CD14-positive monocyte (primary cell): Measurements from ENCODE around the gene C19orf25. TPM values are rescaled to one million over a fixed set of nuclear protein-coding genes. Genes with fewer than 3 reads are reported as not detected.
A peak's percentile ranks its signal among the peaks of the same experiment; 100 is the strongest.

Experiments
- DNase-seq, 3 donors: peaks; one replicate each; pipeline ENCODE4 v3.0.0-alpha.2; 2011 to 2022
- H2AFZ ChIP-seq: 2 replicates; pipeline ENCODE4 v1.6.0; 2012; ENCODE audit warnings: mild to moderate bottlenecking, low read depth, low read length, inconsistent platforms; ENCODE audit not compliant: insufficient read depth, poor library complexity, severe bottlenecking
- H3K27ac ChIP-seq, 2 donors: 1 replicate in 1 of 2; 2 replicates in 1 of 2; pipeline ENCODE4 v1.5.1; 2012 to 2013; ENCODE audit warnings: low read length in 2 of 2, control low read depth in 1 of 2, inconsistent platforms in 1 of 2, low read depth in 1 of 2, mild to moderate bottlenecking in 1 of 2
- H3K27me3 ChIP-seq, 2 donors: one replicate each; pipeline versions ENCODE4 v1.6.0 to v1.6.1; 2011 to 2013; ENCODE audit warnings: low read length in 2 of 2; ENCODE audit not compliant: control insufficient read depth in 2 of 2, insufficient read depth in 2 of 2
- H3K36me3 ChIP-seq, 2 donors: replicated peaks in 1 of 2; 1 replicate in 1 of 2; 2 replicates in 1 of 2; pipeline versions ENCODE4 v1.5.1 to v1.6.1; 2012 to 2013; ENCODE audit warnings: low read length in 2 of 2, control low read depth in 1 of 2, inconsistent platforms in 1 of 2, mild to moderate bottlenecking in 1 of 2; ENCODE audit not compliant: insufficient read depth in 2 of 2, control insufficient read depth in 1 of 2
- H3K4me1 ChIP-seq, 2 donors: 1 replicate in 1 of 2; 2 replicates in 1 of 2; pipeline versions ENCODE4 v1.5.1 to v1.6.1; 2012 to 2013; ENCODE audit warnings: low read length in 2 of 2, control low read depth in 1 of 2, inconsistent platforms in 1 of 2, mild to moderate bottlenecking in 1 of 2, moderate library complexity in 1 of 2; ENCODE audit not compliant: insufficient read depth in 2 of 2, control insufficient read depth in 1 of 2
- H3K4me2 ChIP-seq: replicated peaks from 2 replicates; pipeline ENCODE3; 2012; ENCODE audit warnings: low read length, moderate library complexity, mild to moderate bottlenecking; ENCODE audit not compliant: poor library complexity, severe bottlenecking; ENCODE audit errors: extremely low read depth
- H3K4me3 ChIP-seq, 3 experiments: fragments of 200-600 bp in 1 of 3; sonication (generic) in 1 of 3; replicated peaks in 1 of 3; 1 replicate in 2 of 3; 2 replicates in 1 of 3; pipeline ENCODE4 v1.5.1; 2011 to 2013; ENCODE audit warnings: low read length in 3 of 3, mild to moderate bottlenecking in 3 of 3, control low read depth in 2 of 3, low read depth in 2 of 3, inconsistent platforms in 1 of 3, moderate library complexity in 1 of 3
- H3K79me2 ChIP-seq: 2 replicates; pipeline ENCODE4 v1.6.0; 2012; ENCODE audit warnings: mild to moderate bottlenecking, control low read depth, inconsistent platforms, low read length, moderate library complexity; ENCODE audit not compliant: insufficient read depth
- H3K9ac ChIP-seq: 2 replicates; pipeline ENCODE4 v1.6.0; 2017; ENCODE audit warnings: low read length, mild to moderate bottlenecking; ENCODE audit not compliant: insufficient read depth, poor library complexity, severe bottlenecking
- H3K9me3 ChIP-seq, 2 donors: replicated peaks in 1 of 2; 1 replicate in 1 of 2; 2 replicates in 1 of 2; pipeline versions ENCODE4 v1.5.1 to v1.6.1; 2012 to 2013; ENCODE audit warnings: low read length in 2 of 2, control low read depth in 1 of 2; ENCODE audit not compliant: control insufficient read depth in 1 of 2, insufficient read depth in 1 of 2
- H4K20me1 ChIP-seq: 2 replicates; pipeline ENCODE4 v1.6.0; 2012; ENCODE audit warnings: mild to moderate bottlenecking, low read length, control low read depth, moderate library complexity; ENCODE audit not compliant: insufficient read depth
- H3K27ac Mint-ChIP-seq, 7 donors: one replicate each; pipeline ENCODE4 v1.8.0; 2020; ENCODE audit warnings: mild to moderate bottlenecking in 7 of 7, mixed read lengths in 7 of 7, moderate library complexity in 6 of 7, inconsistent platforms in 2 of 7
- H3K27me3 Mint-ChIP-seq, 3 donors: one replicate each; pipeline ENCODE4 v1.8.0; 2021 to 2022; ENCODE audit warnings: low read depth in 3 of 3, mild to moderate bottlenecking in 3 of 3, mixed read lengths in 3 of 3, moderate library complexity in 3 of 3, inconsistent platforms in 1 of 3
- H3K36me3 Mint-ChIP-seq, 2 donors: one replicate each; pipeline ENCODE4 v1.8.0; 2020; ENCODE audit warnings: mixed read lengths in 2 of 2, inconsistent platforms in 1 of 2, mild to moderate bottlenecking in 1 of 2
- H3K4me1 Mint-ChIP-seq: one replicate; pipeline ENCODE4 v1.8.0; 2020; ENCODE audit warnings: mild to moderate bottlenecking, mixed read lengths
- H3K4me3 Mint-ChIP-seq, 2 donors: one replicate each; pipeline ENCODE4 v1.8.0; 2020; ENCODE audit warnings: mild to moderate bottlenecking in 2 of 2, mixed read lengths in 2 of 2, moderate library complexity in 1 of 2
- H3K9me3 Mint-ChIP-seq, 7 donors: one replicate each; pipeline ENCODE4 v1.8.0; 2020 to 2022; ENCODE audit warnings: mixed read lengths in 7 of 7, mild to moderate bottlenecking in 6 of 7, moderate library complexity in 6 of 7, inconsistent platforms in 2 of 7
- CTCF ChIP-seq: fragments of 200-600 bp; IDR thresholded peaks from one replicate; pipeline ENCODE4 v1.8.0; 2022; ENCODE audit warnings: antibody characterized with exemption, mild to moderate bottlenecking
- WGBS: methylation state at CpG from one replicate; pipeline ENCODE4 v1.1.5; 2013; ENCODE audit warnings: missing lambda C conversion rate; ENCODE audit not compliant: insufficient coverage; 5-methylcytosine and 5-hydroxymethylcytosine counted together
- intact Hi-C, 2 donors: fragments of 100-400 bp; cut with micrococcal nuclease; formaldehyde crosslinking; loops; one replicate each; pipeline versions ENCODE4 v1.15.0 to v1.15.1; 2023
- polyA plus RNA-seq, 3 donors: library from polyadenylated mRNA; depleted of rRNA in 1 of 3; unstranded in 2 of 3; stranded (reverse) in 1 of 3; fragments of 300-500 nt in 2 of 3; fragments of >200 nt in 1 of 3; fragmentation: Illumina TruSeq in 2 of 3; gene quantifications; 1 replicate in 2 of 3; 2 replicates in 1 of 3; pipeline ENCODE4 v1.2.3, GENCODE V29; 2012 to 2021

The C19orf25 gene
- polyA plus RNA-seq, 3 donors: 18.2 to 20.9 (median 19.9) TPM

GRCh38 chr19:1455336-1456120, 23.5 kb downstream of the C19orf25 start:
- Histone ChIP-seq H3K4me2 (peak overlapping the region; percentile 34), H3K4me3 (no peak overlapping the region), H3K9me3 (peaks cover 6 to 26% of the 10 kb centered on the region in 2 donors), H4K20me1 (peaks cover 17% of the 10 kb centered on the region), H2AFZ (no peak overlapping the region), H3K27ac (no peak overlapping the region), H3K79me2 (no peaks in the 10 kb centered on the region), H3K4me1 (peaks cover 15 to 20% of the 10 kb centered on the region in 2 donors), H3K27me3 (peaks cover 32 to 80% of the 10 kb centered on the region in 2 donors), H3K9ac (no peak overlapping the region), H3K36me3 (no peaks in the 10 kb centered on the region)
- H3K9me3 Mint-ChIP-seq: peaks cover 7 to 22% (median 11%) of the 10 kb centered on the region in 7 donors
- TF ChIP-seq CTCF: no peak
- intact Hi-C loops: no loop called here
- peaks cover 18% of the 10 kb centered on the region for H3K4me1 Mint-ChIP-seq
- H3K27ac Mint-ChIP-seq: peak overlapping the region in 1 of 7 donors; percentile 53
- H3K4me3 Mint-ChIP-seq: peak overlapping the region in 1 of 2 donors; percentile 87
- peak; percentile 45 to 73 (median 64) for DNase-seq
- WGBS: 3% methylated on average over 40 of the region's 42 CpGs
- peaks cover 74 to 93% (median 87%) of the 10 kb centered on the region in 3 donors for H3K27me3 Mint-ChIP-seq
- H3K36me3 Mint-ChIP-seq: peaks cover 11 to 15% of the 10 kb centered on the region in 2 donors

- no peaks in the 10 kb centered on the region for H3K36me3 ChIP-seq
- Mint-ChIP-seq H3K9me3 (peaks cover 7 to 25% (median 14%) of the 10 kb centered on the region in 7 donors), H3K36me3 (peaks cover 7 to 15% of the 10 kb centered on the region in 2 donors), H3K4me1 (peaks cover 18% of the 10 kb centered on the region), H3K4me3 (peak overlapping the region in 1 of 2 donors; percentile 73), H3K27me3 (peaks cover 77 to 97% (median 91%) of the 10 kb centered on the region in 3 donors), H3K27ac (no peak overlapping the region)
- under 1% methylated on average over 14 of the region's 22 CpGs for WGBS
- H3K9ac ChIP-seq: no peak overlapping the region
- intact Hi-C loops: no loop called here
- no peak overlapping the region for H2AFZ ChIP-seq
- H3K27me3 ChIP-seq: peaks cover 36 to 84% of the 10 kb centered on the region in 2 donors
- no peak overlapping the region for H3K27ac ChIP-seq
- peaks cover 6 to 31% of the 10 kb centered on the region in 2 donors for H3K9me3 ChIP-seq
- H4K20me1 ChIP-seq: peaks cover 12% of the 10 kb centered on the region
- peaks cover 15 to 20% of the 10 kb centered on the region in 2 donors for H3K4me1 ChIP-seq
- no peak for TF ChIP-seq CTCF
- no peaks in the 10 kb centered on the region for H3K79me2 ChIP-seq
- H3K4me3 ChIP-seq: no peak overlapping the region
- DNase-seq: no peak
- peak overlapping the region; percentile 34 for H3K4me2 ChIP-seq
Measured at GRCh38 chr19:1455002-1455335, 24.0 kb downstream of the C19orf25 start.
